A673 (cell line): ENCODE measurements around the gene BAIAP2. TPM values are rescaled to one million over a fixed set of nuclear protein-coding genes. Genes with fewer than 3 reads are reported as not detected.

Source experiments
- BruUV-seq: library from RNA; stranded (reverse); fragments of 400-500 nt; replicated peaks from 2 replicates; lab custom pipeline; 2021; lab: Mats Ljungman, UMichigan
- CTCF ChIA-PET: fragments of 300-600 bp; sonication (Branson Sonifier 250); formaldehyde crosslinking; loops from one replicate; lab custom pipeline; 2022; ENCODE audit warnings: antibody characterized with exemption; lab: Charles Lee
- POLR2A ChIA-PET: fragments of 300-600 bp; sonication (Branson Sonifier 250); formaldehyde crosslinking; loops from one replicate; lab custom pipeline; 2022; ENCODE audit warnings: antibody characterized with exemption; ENCODE audit not compliant: low non-redundant PET; lab: Charles Lee
- DNase-seq: peaks from one replicate; pipeline ENCODE4 v3.0.0-alpha.2; 2015; ENCODE audit warnings: low spot score
- H3K27ac ChIP-seq: fragments of 200-600 bp; sonication (generic); 2 replicates; pipeline ENCODE4 v1.5.1; 2016; ENCODE audit warnings: mixed run types, low read depth, mild to moderate bottlenecking, mixed read lengths, antibody characterized with exemption, low read length; ENCODE audit not compliant: poor library complexity, severe bottlenecking
- H3K27me3 ChIP-seq: fragments of 200-600 bp; sonication (generic); replicated peaks from 2 replicates; pipeline ENCODE4 v1.6.1; 2017; ENCODE audit warnings: mixed run types, low read depth, mild to moderate bottlenecking, mixed read lengths, antibody characterized with exemption, low read length; ENCODE audit not compliant: insufficient read depth, poor library complexity
- H3K36me3 ChIP-seq: fragments of 200-600 bp; sonication (generic); 2 replicates; pipeline ENCODE4 v1.6.1; 2016; ENCODE audit warnings: mixed run types, mild to moderate bottlenecking, mixed read lengths, antibody characterized with exemption, low read length; ENCODE audit not compliant: insufficient read depth, poor library complexity, severe bottlenecking
- H3K4me1 ChIP-seq: fragments of 200-600 bp; sonication (generic); 2 replicates; pipeline ENCODE4 v1.6.1; 2017; ENCODE audit warnings: mixed run types, mild to moderate bottlenecking, mixed read lengths, antibody characterized with exemption, low read length; ENCODE audit not compliant: insufficient read depth, poor library complexity, severe bottlenecking
- H3K4me3 ChIP-seq: fragments of 200-600 bp; sonication (generic); 2 replicates; pipeline ENCODE4 v1.5.1; 2016; ENCODE audit warnings: low read depth, mixed run types, mild to moderate bottlenecking, mixed read lengths, low read length; ENCODE audit not compliant: poor library complexity, severe bottlenecking
- H3K9me3 ChIP-seq: fragments of 200-600 bp; sonication (generic); 2 replicates; pipeline ENCODE4 v1.6.1; 2016; ENCODE audit warnings: mixed run types, low read depth, mild to moderate bottlenecking, mixed read lengths, antibody characterized with exemption, low read length; ENCODE audit not compliant: poor library complexity, severe bottlenecking
- CTCF ChIP-seq: fragments of 300-800, 200-600 bp; sonication (generic); conservative IDR thresholded peaks from 2 replicates; pipeline ENCODE4 v1.5.1; 2017; ENCODE audit warnings: low read depth, mild to moderate bottlenecking, antibody characterized with exemption, low read length, moderate library complexity, mixed read lengths
- EZH2 ChIP-seq: fragments of 200-600 bp; sonication (generic); IDR thresholded peaks from 2 replicates; pipeline ENCODE4 v1.6.1; 2017; ENCODE audit warnings: borderline replicate concordance, low read depth, mild to moderate bottlenecking, mixed read lengths, antibody characterized with exemption, low read length; ENCODE audit not compliant: poor library complexity, severe bottlenecking
- intact Hi-C: fragments of 100-400 bp; cut with micrococcal nuclease; formaldehyde crosslinking; loops from one replicate; pipeline ENCODE4 v1.10.0; 2022; ENCODE audit not compliant: unreplicated experiment
- total RNA-seq: library from RNA; stranded (reverse); gene quantifications from 2 replicates; pipeline ENCODE4 v1.2.3, GENCODE V29; 2021

The BAIAP2 gene
- total RNA-seq, 1 experiment from 2014 or later = 51.6 TPM

GRCh38 chr17:81156866-81157805 is 122.2 kb downstream of the BAIAP2 start:
- TF ChIP-seq CTCF = no peak
- TF ChIP-seq EZH2 = no peak
- H3K27ac ChIP-seq = no peak overlapping the region
- no TSS peak for BruUV-seq
- no peaks in the 10 kb centered on the region for H3K36me3 ChIP-seq
- no peak for DNase-seq
- intact Hi-C loops = no loop called here
- CTCF ChIA-PET = no interaction called here
- no peaks in the 10 kb centered on the region for H3K9me3 ChIP-seq
- no peak overlapping the region for H3K4me3 ChIP-seq
- POLR2A ChIA-PET = no interaction called here
- peaks cover 11% of the 10 kb centered on the region for H3K4me1 ChIP-seq
- H3K27me3 ChIP-seq = no peaks in the 10 kb centered on the region

GRCh38 chr17:81157848-81158687 is 123.1 kb downstream of the BAIAP2 start:
- no peaks in the 10 kb centered on the region for H3K9me3 ChIP-seq
- H3K4me3 ChIP-seq = no peak overlapping the region
- no TSS peak for BruUV-seq
- H3K27me3 ChIP-seq = no peaks in the 10 kb centered on the region
- no peaks in the 10 kb centered on the region for H3K36me3 ChIP-seq
- ChIA-PET CTCF (no interaction called here), POLR2A (no interaction called here)
- no peak overlapping the region for H3K27ac ChIP-seq
- TF ChIP-seq CTCF (no peak), EZH2 (no peak)
- H3K4me1 ChIP-seq = peaks cover 11% of the 10 kb centered on the region
- intact Hi-C loops = no loop called here
- DNase-seq = no peak

GRCh38 chr17:81158688-81159590 is 124.0 kb downstream of the BAIAP2 start:
- TF ChIP-seq EZH2 = no peak
- no peak for TF ChIP-seq CTCF
- Histone ChIP-seq H3K9me3 (no peaks in the 10 kb centered on the region), H3K4me1 (peaks cover 3% of the 10 kb centered on the region), H3K4me3 (no peak overlapping the region), H3K27ac (no peak overlapping the region), H3K27me3 (no peaks in the 10 kb centered on the region), H3K36me3 (no peaks in the 10 kb centered on the region)
- DNase-seq = no peak
- intact Hi-C loops = no loop called here
- POLR2A ChIA-PET = no interaction called here
- no TSS peak for BruUV-seq
- CTCF ChIA-PET = no interaction called here
